Panc1 (cell line): Measurements from ENCODE around the gene SLCO2A1. TPM values are rescaled to one million over a fixed set of nuclear protein-coding genes. Genes with fewer than 3 reads are reported as not detected.

Experiments
- ATAC-seq: fragments of 200-7000 bp; cut with Tn5 transposase; 2 replicates; pipeline ENCODE4 v1.9.1; 2020; ENCODE audit warnings: mild to moderate bottlenecking, moderate library complexity
- BruUV-seq: library from RNA; stranded (reverse); fragments of 400-500 nt; replicated peaks from 2 replicates; lab custom pipeline; 2021; lab: Mats Ljungman, UMichigan
- CTCF ChIA-PET: fragments of 300-600 bp; sonication (Branson Sonifier 250); formaldehyde crosslinking; loops from one replicate; lab custom pipeline; 2022; ENCODE audit warnings: antibody characterized with exemption; lab: Charles Lee
- POLR2A ChIA-PET: fragments of 300-600 bp; sonication (Branson Sonifier 250); formaldehyde crosslinking; loops from one replicate; lab custom pipeline; 2022; ENCODE audit warnings: antibody characterized with exemption; lab: Charles Lee
- DNase-seq: peaks from one replicate; pipeline ENCODE4 v3.0.0-alpha.2; 2010; ENCODE audit warnings: low read depth, low spot score
- H3K27ac ChIP-seq: 2 replicates; pipeline ENCODE4 v1.5.1; 2011; ENCODE audit warnings: mild to moderate bottlenecking, low read length, inconsistent platforms
- H3K27me3 ChIP-seq: fragments of 200-500 bp; sonication (Bioruptor generic); 2 replicates; pipeline ENCODE4 v1.6.0; 2014; ENCODE audit warnings: low read length, inconsistent platforms; ENCODE audit not compliant: control insufficient read depth, insufficient read depth
- H3K36me3 ChIP-seq: fragments of 200-500 bp; sonication (Bioruptor generic); 2 replicates; pipeline ENCODE4 v1.5.1; 2014; ENCODE audit warnings: inconsistent platforms, mild to moderate bottlenecking, low read length, moderate library complexity; ENCODE audit not compliant: control insufficient read depth, insufficient read depth
- H3K4me1 ChIP-seq: 2 replicates; pipeline ENCODE4 v1.5.1; 2011; ENCODE audit warnings: inconsistent platforms, mild to moderate bottlenecking, low read length, moderate library complexity; ENCODE audit not compliant: control insufficient read depth, insufficient read depth
- H3K4me3 ChIP-seq, 2 experiments: 2 replicates each; pipeline ENCODE4 v1.5.1; 2011 to 2012; ENCODE audit warnings: low read depth in 2 of 2, low read length in 2 of 2, mild to moderate bottlenecking in 2 of 2, inconsistent platforms in 1 of 2, moderate library complexity in 1 of 2
- H3K9me3 ChIP-seq: fragments of 200-500 bp; sonication (Bioruptor generic); 2 replicates; pipeline ENCODE4 v1.5.1; 2014; ENCODE audit warnings: low read depth, mild to moderate bottlenecking, inconsistent platforms, low read length, moderate library complexity; ENCODE audit not compliant: control insufficient read depth, insufficient read depth
- POLR2AphosphoS5 ChIP-seq: IDR thresholded peaks from 2 replicates; pipeline ENCODE4 v1.6.1; 2012; ENCODE audit warnings: mild to moderate bottlenecking, low read depth, low read length, moderate library complexity
- SIN3A ChIP-seq: IDR thresholded peaks from 2 replicates; pipeline ENCODE4 v1.6.1; 2012; ENCODE audit warnings: low read depth, mild to moderate bottlenecking, low read length, moderate library complexity, borderline replicate concordance; ENCODE audit not compliant: insufficient read depth
- TCF7L2 ChIP-seq: IDR thresholded peaks from 2 replicates; pipeline ENCODE4 v1.6.1; 2011; ENCODE audit warnings: mild to moderate bottlenecking, low read depth, low read length, inconsistent platforms
- in situ Hi-C: cut with HindIII; loops from 2 replicates; pipeline ENCODE4 v1.10.0; 2016; ENCODE audit warnings: low sequenced_read_pairs, low pct_unique_long_range_greater_than_20kb
- intact Hi-C: fragments of 100-400 bp; cut with micrococcal nuclease; formaldehyde crosslinking; loops from one replicate; pipeline ENCODE4 v1.10.0; 2022; ENCODE audit not compliant: unreplicated experiment
- total RNA-seq: library from RNA; stranded (reverse); gene quantifications from one replicate; pipeline ENCODE4 v1.2.1, GENCODE V29; 2021; ENCODE audit not compliant: unreplicated experiment
- TF ChIP-seq, protein P1 (sequence below), 2 experiments: IDR thresholded peaks; 2 replicates each; pipeline ENCODE4 v1.6.1; 2011 to 2012; ENCODE audit warnings: low read depth in 2 of 2, control low read depth in 1 of 2, low read length in 1 of 2, mild to moderate bottlenecking in 1 of 2, moderate library complexity in 1 of 2; ENCODE audit not compliant: insufficient read depth in 1 of 2
- TF ChIP-seq, protein P2 (sequence below): fragments of 450-650 bp; IDR thresholded peaks from 2 replicates; pipeline ENCODE4 v1.5.1; 2017; ENCODE audit warnings: mild to moderate bottlenecking

The SLCO2A1 gene
- total RNA-seq, 1 experiment from 2014 or later, result 0.62 TPM

DNA sequence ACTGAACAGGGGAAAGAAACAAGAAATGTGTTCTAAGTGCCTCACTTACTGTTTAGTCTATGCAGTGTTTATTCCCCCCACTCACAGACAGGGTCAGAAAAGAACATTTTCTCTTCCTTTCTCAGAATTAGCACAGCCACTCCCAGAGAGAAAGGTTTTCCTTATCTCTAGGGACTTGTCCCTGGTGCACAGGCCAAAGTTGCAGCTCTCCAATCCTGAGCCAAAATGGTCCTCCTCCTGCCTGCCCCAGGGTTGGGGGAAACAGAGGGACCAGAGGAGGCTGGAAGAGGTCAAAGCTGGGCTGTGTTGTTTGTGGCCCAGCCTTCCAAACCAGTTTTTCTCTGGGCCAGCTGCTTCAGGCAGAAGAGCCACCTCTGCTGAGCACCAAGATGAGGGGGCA lies 146.1 kb downstream of the SLCO2A1 start:
- no peak for DNase-seq
- intact Hi-C loops (no loop called here), in situ Hi-C loops (no loop called here)
- CTCF ChIA-PET, result no interaction called here
- POLR2A ChIA-PET, result no interaction called here
- no peak for ATAC-seq
- no peaks in the 10 kb centered on the region for H3K9me3 ChIP-seq
- no peaks in the 10 kb centered on the region for H3K4me1 ChIP-seq
- H3K4me3 ChIP-seq, result no peak overlapping the region
- BruUV-seq, result no TSS peak
- no peaks in the 10 kb centered on the region for H3K36me3 ChIP-seq
- TF ChIP-seq POLR2AphosphoS5 (no peak), TCF7L2 (no peak), SIN3A (no peak)
- TF ChIP-seq, protein P1, sequence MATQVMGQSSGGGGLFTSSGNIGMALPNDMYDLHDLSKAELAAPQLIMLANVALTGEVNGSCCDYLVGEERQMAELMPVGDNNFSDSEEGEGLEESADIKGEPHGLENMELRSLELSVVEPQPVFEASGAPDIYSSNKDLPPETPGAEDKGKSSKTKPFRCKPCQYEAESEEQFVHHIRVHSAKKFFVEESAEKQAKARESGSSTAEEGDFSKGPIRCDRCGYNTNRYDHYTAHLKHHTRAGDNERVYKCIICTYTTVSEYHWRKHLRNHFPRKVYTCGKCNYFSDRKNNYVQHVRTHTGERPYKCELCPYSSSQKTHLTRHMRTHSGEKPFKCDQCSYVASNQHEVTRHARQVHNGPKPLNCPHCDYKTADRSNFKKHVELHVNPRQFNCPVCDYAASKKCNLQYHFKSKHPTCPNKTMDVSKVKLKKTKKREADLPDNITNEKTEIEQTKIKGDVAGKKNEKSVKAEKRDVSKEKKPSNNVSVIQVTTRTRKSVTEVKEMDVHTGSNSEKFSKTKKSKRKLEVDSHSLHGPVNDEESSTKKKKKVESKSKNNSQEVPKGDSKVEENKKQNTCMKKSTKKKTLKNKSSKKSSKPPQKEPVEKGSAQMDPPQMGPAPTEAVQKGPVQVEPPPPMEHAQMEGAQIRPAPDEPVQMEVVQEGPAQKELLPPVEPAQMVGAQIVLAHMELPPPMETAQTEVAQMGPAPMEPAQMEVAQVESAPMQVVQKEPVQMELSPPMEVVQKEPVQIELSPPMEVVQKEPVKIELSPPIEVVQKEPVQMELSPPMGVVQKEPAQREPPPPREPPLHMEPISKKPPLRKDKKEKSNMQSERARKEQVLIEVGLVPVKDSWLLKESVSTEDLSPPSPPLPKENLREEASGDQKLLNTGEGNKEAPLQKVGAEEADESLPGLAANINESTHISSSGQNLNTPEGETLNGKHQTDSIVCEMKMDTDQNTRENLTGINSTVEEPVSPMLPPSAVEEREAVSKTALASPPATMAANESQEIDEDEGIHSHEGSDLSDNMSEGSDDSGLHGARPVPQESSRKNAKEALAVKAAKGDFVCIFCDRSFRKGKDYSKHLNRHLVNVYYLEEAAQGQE (IDR thresholded peaks at IDR 0.05; ENCODE audit: insufficient read depth in 1 of 2, low read depth in 2 of 2, low read length in 1 of 2), result no peak
- TF ChIP-seq, protein P2, sequence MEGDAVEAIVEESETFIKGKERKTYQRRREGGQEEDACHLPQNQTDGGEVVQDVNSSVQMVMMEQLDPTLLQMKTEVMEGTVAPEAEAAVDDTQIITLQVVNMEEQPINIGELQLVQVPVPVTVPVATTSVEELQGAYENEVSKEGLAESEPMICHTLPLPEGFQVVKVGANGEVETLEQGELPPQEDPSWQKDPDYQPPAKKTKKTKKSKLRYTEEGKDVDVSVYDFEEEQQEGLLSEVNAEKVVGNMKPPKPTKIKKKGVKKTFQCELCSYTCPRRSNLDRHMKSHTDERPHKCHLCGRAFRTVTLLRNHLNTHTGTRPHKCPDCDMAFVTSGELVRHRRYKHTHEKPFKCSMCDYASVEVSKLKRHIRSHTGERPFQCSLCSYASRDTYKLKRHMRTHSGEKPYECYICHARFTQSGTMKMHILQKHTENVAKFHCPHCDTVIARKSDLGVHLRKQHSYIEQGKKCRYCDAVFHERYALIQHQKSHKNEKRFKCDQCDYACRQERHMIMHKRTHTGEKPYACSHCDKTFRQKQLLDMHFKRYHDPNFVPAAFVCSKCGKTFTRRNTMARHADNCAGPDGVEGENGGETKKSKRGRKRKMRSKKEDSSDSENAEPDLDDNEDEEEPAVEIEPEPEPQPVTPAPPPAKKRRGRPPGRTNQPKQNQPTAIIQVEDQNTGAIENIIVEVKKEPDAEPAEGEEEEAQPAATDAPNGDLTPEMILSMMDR, result no peak
- no peak overlapping the region for H3K27ac ChIP-seq
- H3K27me3 ChIP-seq, result no peaks in the 10 kb centered on the region

DNA sequence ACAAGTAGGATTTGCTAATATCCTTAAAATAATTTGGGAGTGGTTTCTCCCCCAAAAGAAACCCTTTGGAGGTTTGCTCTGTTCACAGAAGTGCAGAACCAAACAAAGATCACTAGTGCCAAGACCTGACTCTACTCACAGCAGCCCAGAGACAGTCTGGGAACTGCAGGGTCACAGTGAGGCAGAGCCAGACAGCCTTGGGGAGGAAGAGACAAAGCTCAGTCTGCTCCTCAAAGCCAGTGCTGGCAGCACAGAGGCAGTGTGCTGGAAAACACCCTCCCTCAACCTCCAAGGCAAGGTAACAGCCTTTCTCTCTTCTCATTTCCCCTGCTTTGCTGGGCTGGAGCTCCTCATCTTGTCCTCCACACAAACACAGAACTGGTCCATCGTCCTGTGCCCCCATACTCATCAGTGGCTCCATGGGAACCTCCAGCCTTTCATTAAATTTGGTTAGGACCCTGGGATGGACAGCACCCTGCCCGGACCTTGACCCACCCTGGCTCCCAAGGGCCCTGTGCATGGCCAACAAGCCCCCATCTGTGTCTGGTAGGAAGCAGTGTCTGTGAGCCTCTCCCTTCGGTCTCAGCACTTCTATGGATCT lies 146.6 kb downstream of the SLCO2A1 start:
- H3K9me3 ChIP-seq, result no peaks in the 10 kb centered on the region
- TF ChIP-seq POLR2AphosphoS5 (no peak), TCF7L2 (no peak), SIN3A (no peak)
- TF ChIP-seq, protein P1 (IDR thresholded peaks at IDR 0.05; ENCODE audit: insufficient read depth in 1 of 2, low read depth in 2 of 2, low read length in 1 of 2), result no peak
- TF ChIP-seq, protein P2, result no peak
- CTCF ChIA-PET, result no interaction called here

More for the DNA sequence above, 146.6 kb downstream of the SLCO2A1 start:
- H3K4me1 ChIP-seq, result no peaks in the 10 kb centered on the region
- POLR2A ChIA-PET, result no interaction called here
- H3K27ac ChIP-seq, result no peak overlapping the region
- no peaks in the 10 kb centered on the region for H3K36me3 ChIP-seq
- DNase-seq (no peak), ATAC-seq (no peak)
- BruUV-seq, result no TSS peak
- in situ Hi-C loops (no loop called here), intact Hi-C loops (no loop called here)
- no peak overlapping the region for H3K4me3 ChIP-seq
- H3K27me3 ChIP-seq, result no peaks in the 10 kb centered on the region
